NB4 (cell line): ENCODE results near the gene EXO1.

Source experiments
- DNase-seq: peaks from one replicate; pipeline ENCODE4 v3.0.0; 2010; ENCODE audit warnings: low read depth
- H3K4me3 ChIP-seq: one replicate; pipeline ENCODE4 v1.5.1; 2011; ENCODE audit warnings: mild to moderate bottlenecking, low read depth, low read length, moderate library complexity
- CTCF ChIP-seq: IDR thresholded peaks from one replicate; pipeline ENCODE4 v1.5.1; 2012; ENCODE audit warnings: low read depth, low read length
- MYC ChIP-seq: IDR thresholded peaks from 2 replicates; pipeline ENCODE4 v1.6.1; 2011; ENCODE audit warnings: low read depth, low read length
- POLR2A ChIP-seq: IDR thresholded peaks from 2 replicates; pipeline ENCODE4 v1.6.1; 2011; ENCODE audit warnings: mild to moderate bottlenecking; ENCODE audit not compliant: insufficient read length; ENCODE audit errors: extremely low read depth
- TF ChIP-seq, protein P1 (sequence below): IDR thresholded peaks from 2 replicates; pipeline ENCODE4 v1.6.1; 2011; ENCODE audit warnings: low read depth, low read length

Gene EXO1

DNA sequence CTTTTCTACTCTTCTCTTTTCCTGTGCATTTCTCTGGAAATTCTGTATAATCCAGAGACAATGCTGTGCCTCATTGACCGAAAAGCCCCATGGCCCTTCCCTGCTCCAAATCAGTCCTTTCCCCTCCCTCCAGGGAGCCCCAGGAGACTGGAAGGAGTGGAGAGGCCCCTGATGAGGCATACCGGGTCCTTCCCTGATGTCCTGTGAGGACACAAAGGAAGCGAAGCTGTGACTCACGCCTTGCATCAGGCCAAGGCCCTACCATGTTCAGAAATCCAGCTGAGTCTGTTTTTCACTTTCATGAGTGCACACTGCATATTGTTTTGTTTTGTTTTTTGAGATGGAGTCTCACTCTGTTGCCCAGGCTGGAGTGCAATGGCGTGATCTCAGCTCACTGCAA lies 70.9 kb downstream of the EXO1 start:
- no peak overlapping the region for H3K4me3 ChIP-seq
- TF ChIP-seq, protein P1, sequence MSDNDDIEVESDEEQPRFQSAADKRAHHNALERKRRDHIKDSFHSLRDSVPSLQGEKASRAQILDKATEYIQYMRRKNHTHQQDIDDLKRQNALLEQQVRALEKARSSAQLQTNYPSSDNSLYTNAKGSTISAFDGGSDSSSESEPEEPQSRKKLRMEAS = no peak
- DNase-seq = peak; percentile 47

DNA sequence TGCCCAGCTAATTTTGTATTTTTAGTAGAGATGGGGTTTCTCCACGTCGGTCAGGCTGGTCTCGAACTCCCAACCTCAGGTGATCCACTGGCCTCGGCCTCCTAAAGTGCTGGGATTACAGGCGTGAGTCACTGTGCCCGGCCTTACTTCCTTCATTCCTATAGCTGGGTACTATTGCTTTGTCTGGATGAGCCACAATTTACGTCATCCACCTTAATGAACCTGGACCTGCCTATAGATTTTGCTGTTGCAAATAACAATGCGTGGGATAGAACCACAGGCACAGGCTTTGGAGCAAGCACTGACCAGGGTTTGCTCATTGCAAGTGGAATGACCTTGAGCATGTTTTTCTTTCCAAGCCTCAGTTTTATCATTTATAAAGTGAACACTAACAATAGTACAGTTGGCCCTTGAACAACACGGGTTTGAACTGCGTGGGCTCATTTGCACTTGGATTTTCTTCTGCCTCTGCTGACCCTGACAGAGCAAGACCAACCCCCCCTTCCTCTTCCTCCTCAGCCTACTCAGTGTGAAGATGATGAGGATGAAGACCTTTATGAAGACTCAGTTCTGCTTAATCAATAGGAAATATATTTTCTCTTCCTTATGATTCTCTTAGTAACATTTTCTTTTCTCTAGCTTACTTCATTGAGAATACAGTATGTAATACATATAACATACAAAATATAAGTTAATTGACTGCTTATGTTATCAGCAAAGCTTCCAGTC lies 76.2 kb downstream of the EXO1 start:
- no peak for DNase-seq
- H3K4me3 ChIP-seq = no peak overlapping the region
- TF ChIP-seq, protein P1 = no peak
- TF ChIP-seq CTCF (no peak), MYC (no peak), POLR2A (no peak)

DNA sequence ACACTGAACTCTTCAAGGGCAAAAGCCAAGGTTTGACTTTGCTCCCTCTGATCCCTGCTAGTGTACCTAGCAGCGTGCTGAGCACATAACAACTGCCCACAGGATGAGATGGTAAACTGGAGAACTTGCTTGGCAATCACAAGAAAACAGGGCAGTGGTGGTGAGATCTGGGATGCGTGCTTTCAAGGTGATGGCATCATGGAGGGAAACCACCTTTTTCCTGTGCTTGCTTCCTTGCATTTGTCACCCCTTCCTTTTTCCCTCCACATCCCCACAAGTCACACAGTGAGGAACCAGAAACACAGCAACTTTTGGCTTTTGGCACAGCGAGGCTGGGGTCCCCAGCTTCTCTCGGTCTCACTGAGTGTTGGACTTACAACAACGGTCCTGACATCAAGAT lies 78.1 kb downstream of the EXO1 start:
- no peak for DNase-seq
- TF ChIP-seq CTCF = no peak
- no peak overlapping the region for H3K4me3 ChIP-seq

- H3K4me3 ChIP-seq = no peak overlapping the region
- TF ChIP-seq CTCF (no peak), POLR2A (no peak), MYC (no peak)
- TF ChIP-seq, protein P1 = no peak
- no peak for DNase-seq
Observed at GRCh38 chr1:241927321-241927720, 79.3 kb downstream of the EXO1 start.

GRCh38 chr1:241932845-241933244 lies 84.8 kb downstream of the EXO1 start:
- TF ChIP-seq MYC (no peak), POLR2A (no peak), CTCF (no peak)
- TF ChIP-seq, protein P1 = no peak
- H3K4me3 ChIP-seq = no peak overlapping the region
- no peak for DNase-seq

DNA sequence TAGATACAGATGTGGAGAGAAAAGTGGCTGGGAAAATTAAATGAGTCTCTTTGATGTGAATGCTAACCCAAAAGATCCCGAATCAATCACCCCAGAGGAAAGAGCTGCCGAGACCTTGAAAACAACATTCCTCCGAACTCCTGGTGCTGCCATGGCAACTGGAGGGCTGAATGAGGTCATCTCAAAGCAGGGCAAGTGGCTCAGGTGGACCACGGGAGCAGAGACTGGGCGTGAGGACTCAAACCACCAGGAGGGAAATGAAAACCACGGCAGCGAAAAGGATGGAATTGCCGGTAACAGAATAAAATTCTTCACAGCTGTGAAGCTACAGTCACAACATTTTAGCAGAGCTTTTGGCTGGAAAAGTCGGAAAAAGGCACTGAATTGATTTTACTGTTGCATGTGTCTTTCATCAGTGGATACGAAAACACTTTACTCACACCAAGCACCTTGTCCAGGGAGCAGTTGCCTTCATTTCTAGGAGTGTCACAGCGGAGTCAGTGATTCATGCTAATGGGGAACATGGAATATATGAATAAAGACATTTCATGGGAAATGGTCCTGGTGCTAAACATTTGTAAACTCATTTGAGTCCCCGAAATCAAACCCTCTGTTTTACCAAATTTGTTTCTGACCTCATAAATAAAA lies 86.3 kb downstream of the EXO1 start:
- H3K4me3 ChIP-seq = no peak overlapping the region
- TF ChIP-seq POLR2A (no peak), CTCF (no peak)
- no peak for DNase-seq
